ENCODE results near the gene PSTPIP2.
"Not testable (repeated sequence)": the region's sequence is repeated elsewhere in the genome, so short reads cannot be mapped to it uniquely, and the experiment has no call there.

Gene PSTPIP2

GRCh38 chr18:46034230-46034629, 37.8 kb downstream of the PSTPIP2 start:
- no peak for FAIRE-seq

GRCh38 chr18:46031741-46032140, 40.3 kb downstream of the PSTPIP2 start:
- no peak for FAIRE-seq

GRCh38 chr18:46028536-46028891, 43.5 kb downstream of the PSTPIP2 start:
- no peak for FAIRE-seq

- no peak for FAIRE-seq
Measured at GRCh38 chr18:46019936-46020335, 52.1 kb downstream of the PSTPIP2 start.

- no peak for FAIRE-seq
Measured at GRCh38 chr18:46013484-46014189, 58.4 kb downstream of the PSTPIP2 start.

- FAIRE-seq = no peak
Measured at GRCh38 chr18:46010676-46011075, 61.4 kb downstream of the PSTPIP2 start.

- FAIRE-seq = no peak
Measured at GRCh38 chr18:46010050-46010449, 62.0 kb downstream of the PSTPIP2 start.

GRCh38 chr18:46009125-46009840, 62.8 kb downstream of the PSTPIP2 start:
- no peak for FAIRE-seq

GRCh38 chr18:46008531-46008930, 63.5 kb downstream of the PSTPIP2 start:
- no peak for FAIRE-seq

- FAIRE-seq = no peak
Measured at GRCh38 chr18:46007165-46007564, 64.9 kb downstream of the PSTPIP2 start.

- FAIRE-seq = no peak
Measured at GRCh38 chr18:46002934-46003333, 69.1 kb downstream of the PSTPIP2 start.

GRCh38 chr18:46001892-46002291, 70.2 kb downstream of the PSTPIP2 start:
- FAIRE-seq = no peak

GRCh38 chr18:46001074-46001473, 71.0 kb downstream of the PSTPIP2 start:
- no peak for FAIRE-seq

- FAIRE-seq = no peak
Measured at GRCh38 chr18:45999536-45999935, 72.5 kb downstream of the PSTPIP2 start.

GRCh38 chr18:45998244-45998643, 73.8 kb downstream of the PSTPIP2 start:
- FAIRE-seq = no peak

GRCh38 chr18:45997700-45998151, 74.3 kb downstream of the PSTPIP2 start:
- no peak for FAIRE-seq

- FAIRE-seq = no peak
Measured at GRCh38 chr18:45995461-45995860, 76.6 kb downstream of the PSTPIP2 start.

GRCh38 chr18:45993438-45993837, 78.6 kb downstream of the PSTPIP2 start:
- no peak for FAIRE-seq

GRCh38 chr18:45992527-45992926, 79.5 kb downstream of the PSTPIP2 start:
- FAIRE-seq = not testable (repeated sequence)

GRCh38 chr18:45991788-45992187, 80.3 kb downstream of the PSTPIP2 start:
- FAIRE-seq = no peak

- FAIRE-seq = no peak
Measured at GRCh38 chr18:45984546-45985235, 87.4 kb downstream of the PSTPIP2 start.

GRCh38 chr18:45981821-45982220, 90.2 kb downstream of the PSTPIP2 start:
- FAIRE-seq = no peak

GRCh38 chr18:45980229-45980628, 91.8 kb downstream of the PSTPIP2 start:
- no peak for FAIRE-seq

GRCh38 chr18:45978084-45978483, 94.0 kb downstream of the PSTPIP2 start:
- no peak for FAIRE-seq

Data from G401.6 (cell line).